Small intestine (tissue), 7 donors: ENCODE measurements around the gene CNTN5. TPM values are rescaled to one million over a fixed set of nuclear protein-coding genes. Genes with fewer than 3 reads are reported as not detected.

Experiments used
- DNase-seq, 2 donors: peaks; one replicate each; pipeline versions ENCODE4 v3.0.0 to v3.0.0-alpha.2; 2013
- FAIRE-seq: peaks from 2 replicates; lab custom pipeline; 2012; peaks lifted over from hg19 to GRCh38; lab: Jason Lieb, UNC
- H3K27ac ChIP-seq, 3 donors: one replicate each; pipeline ENCODE4 v1.5.1; 2013; ENCODE audit warnings: low read length in 2 of 3, mild to moderate bottlenecking in 2 of 3, control low read depth in 1 of 3, inconsistent platforms in 1 of 3, low read depth in 1 of 3, moderate library complexity in 1 of 3
- H3K27me3 ChIP-seq, 3 donors: one replicate each; pipeline ENCODE4 v1.6.1; 2013; ENCODE audit warnings: low read length in 3 of 3, inconsistent platforms in 1 of 3; ENCODE audit not compliant: control insufficient read depth in 3 of 3, insufficient read depth in 3 of 3
- H3K36me3 ChIP-seq, 3 donors: one replicate each; pipeline ENCODE4 v1.6.1; 2013; ENCODE audit warnings: low read length in 3 of 3, inconsistent platforms in 1 of 3, low read depth in 1 of 3, mild to moderate bottlenecking in 1 of 3, moderate library complexity in 1 of 3; ENCODE audit not compliant: control insufficient read depth in 3 of 3, insufficient read depth in 2 of 3
- H3K4me1 ChIP-seq, 3 donors: one replicate each; pipeline ENCODE4 v1.6.1; 2013; ENCODE audit warnings: low read length in 2 of 3, inconsistent platforms in 1 of 3, low read depth in 1 of 3, mild to moderate bottlenecking in 1 of 3, moderate library complexity in 1 of 3; ENCODE audit not compliant: control insufficient read depth in 3 of 3, insufficient read depth in 2 of 3
- H3K4me3 ChIP-seq, 3 donors: one replicate each; pipeline ENCODE4 v1.5.1; 2013; ENCODE audit warnings: low read length in 3 of 3, control low read depth in 1 of 3, inconsistent platforms in 1 of 3, low read depth in 1 of 3, mild to moderate bottlenecking in 1 of 3, moderate library complexity in 1 of 3
- H3K9me3 ChIP-seq, 2 donors: one replicate each; pipeline ENCODE4 v1.6.1; 2013; ENCODE audit warnings: low read depth in 1 of 2, low read length in 1 of 2; ENCODE audit not compliant: control insufficient read depth in 2 of 2, insufficient read depth in 1 of 2
- WGBS, 3 donors: extraction: QIAGEN DNeasy Blood & Tissue Kit; methylation state at CpG; one replicate each; pipeline ENCODE4 v1.1.7; 2013; 5-methylcytosine and 5-hydroxymethylcytosine counted together
- polyA plus RNA-seq, 4 donors: library from polyadenylated mRNA; stranded (reverse) in 3 of 4; unstranded in 1 of 4; fragments of 200-250 nt in 3 of 4; fragments of 120-200 nt in 1 of 4; gene quantifications; one replicate each; pipeline versions ENCODE4 v1.2.1 to v1.2.3, GENCODE V29; 2013
- donor health status: healthy with polysubstance abuse.
- donor health status: control.
- donor health status: control.
- donor health status: Bipolar disorder and iron deficiency.
- donor health status: healthy.

CNTN5 gene
- polyA plus RNA-seq, 4 donors, result 0.04 to 0.09 TPM; not detected in 2

- H3K4me1 ChIP-seq, result no peaks in the 10 kb centered on the region
- DNase-seq, result no peak
- H3K27ac ChIP-seq, result no peak overlapping the region
- WGBS, 3 donors, result 50 to 77% (median 52%) methylated on average over 3 of the region's 3 CpGs
- H3K4me3 ChIP-seq, result no peak overlapping the region
- no peaks in the 10 kb centered on the region for H3K9me3 ChIP-seq
- H3K36me3 ChIP-seq, result no peaks in the 10 kb centered on the region
- no peaks in the 10 kb centered on the region for H3K27me3 ChIP-seq
- FAIRE-seq, result no peak
Observed at GRCh38 chr11:99960536-99960935, 939.8 kb downstream of the CNTN5 start.

GRCh38 chr11:99968336-99968735 is 947.6 kb downstream of the CNTN5 start:
- FAIRE-seq (no peak), DNase-seq (no peak)
- Histone ChIP-seq H3K36me3 (no peaks in the 10 kb centered on the region), H3K27ac (no peak overlapping the region), H3K9me3 (no peaks in the 10 kb centered on the region), H3K4me1 (no peaks in the 10 kb centered on the region), H3K4me3 (no peak overlapping the region), H3K27me3 (no peaks in the 10 kb centered on the region)
- WGBS, 3 donors, result 72 to 91% (median 77%) methylated on average over 1 of the region's 1 CpG

DNA sequence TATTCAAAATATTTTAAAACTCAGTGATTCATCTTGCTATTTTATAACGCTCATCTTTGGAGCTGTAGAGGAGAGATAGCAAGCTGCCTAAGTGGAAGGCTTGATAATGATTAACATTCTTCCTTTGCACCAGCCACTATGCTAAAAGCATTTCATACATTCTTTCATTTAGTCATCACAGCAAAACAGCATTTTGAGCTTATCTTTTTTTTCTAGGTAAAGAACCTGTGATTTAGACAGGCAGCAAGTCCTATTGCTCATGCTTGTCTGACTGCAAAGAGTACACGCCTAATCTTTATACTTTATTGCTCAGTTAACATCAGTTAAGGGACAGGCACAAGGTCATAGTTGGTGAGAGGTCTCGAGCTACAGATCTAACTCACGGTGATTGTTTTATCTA is 953.2 kb downstream of the CNTN5 start:
- 10 to 50% (median 29%) methylated on average over 4 of the region's 4 CpGs for WGBS, 3 donors
- DNase-seq, result peak in 1 of 2 donors; percentile 28
- FAIRE-seq, result no peak
- Histone ChIP-seq H3K27me3 (no peaks in the 10 kb centered on the region), H3K36me3 (no peaks in the 10 kb centered on the region), H3K4me1 (no peaks in the 10 kb centered on the region), H3K9me3 (peaks cover 0 to 7% of the 10 kb centered on the region in 2 donors), H3K4me3 (no peak overlapping the region), H3K27ac (no peak overlapping the region)

GRCh38 chr11:99979042-99979441 is 958.3 kb downstream of the CNTN5 start:
- no peaks in the 10 kb centered on the region for H3K4me1 ChIP-seq
- no peaks in the 10 kb centered on the region for H3K27me3 ChIP-seq
- H3K9me3 ChIP-seq, result peaks cover 0 to 7% of the 10 kb centered on the region in 2 donors
- no peak overlapping the region for H3K27ac ChIP-seq
- DNase-seq (no peak), FAIRE-seq (no peak)
- no peaks in the 10 kb centered on the region for H3K36me3 ChIP-seq
- whole genome bisulfite sequencing, 3 donors, result 43 to 65% (median 48%) methylated on average over 2 of the region's 2 CpGs
- H3K4me3 ChIP-seq, result no peak overlapping the region

DNA sequence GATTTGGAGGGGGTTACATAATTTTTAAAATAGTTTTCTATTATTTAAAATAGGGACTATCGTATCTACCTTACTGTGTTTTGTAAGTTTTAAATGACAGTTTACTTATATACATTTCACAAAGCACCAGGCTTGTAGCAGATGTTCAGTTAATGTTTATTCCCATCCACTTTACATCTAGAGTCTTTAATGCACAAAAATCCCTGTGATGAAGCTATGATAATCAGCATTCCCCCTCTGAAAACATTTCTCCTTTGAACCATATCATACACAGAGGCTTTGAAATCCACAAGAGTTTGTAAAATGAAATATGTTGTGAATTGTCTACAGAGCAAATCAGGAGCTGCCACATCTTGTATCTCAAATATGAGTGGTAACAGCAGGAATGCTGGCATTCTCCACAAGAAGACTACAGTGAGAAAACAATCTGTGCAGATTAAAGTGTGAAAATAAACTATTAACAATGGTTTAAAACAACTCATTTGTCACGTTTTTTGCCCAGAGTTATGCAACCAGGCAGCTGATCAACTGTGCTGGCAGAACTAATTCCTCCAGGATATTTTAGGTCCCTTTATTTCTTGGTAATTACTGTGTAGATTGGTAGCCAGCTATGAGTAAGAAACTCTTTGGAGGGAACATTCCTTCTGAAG is 967.2 kb downstream of the CNTN5 start:
- H3K27me3 ChIP-seq, result no peaks in the 10 kb centered on the region
- H3K4me3 ChIP-seq, result no peak overlapping the region
- DNase-seq, result no peak
- no peak for FAIRE-seq
- H3K36me3 ChIP-seq, result no peaks in the 10 kb centered on the region
- WGBS, 3 donors, result 36 to 46% (median 42%) methylated on average over 2 of the region's 2 CpGs
- H3K9me3 ChIP-seq, result no peaks in the 10 kb centered on the region
- no peak overlapping the region for H3K27ac ChIP-seq
- H3K4me1 ChIP-seq, result no peaks in the 10 kb centered on the region

- no peak for FAIRE-seq
Observed at GRCh38 chr11:99988471-99988837, 967.7 kb downstream of the CNTN5 start.

GRCh38 chr11:100003985-100004384 is 983.2 kb downstream of the CNTN5 start:
- DNase-seq, result no peak
- H3K27me3 ChIP-seq, result no peaks in the 10 kb centered on the region
- no peaks in the 10 kb centered on the region for H3K36me3 ChIP-seq
- no peak for FAIRE-seq
- peak overlapping the region in 1 of 3 donors; percentile 3 for H3K27ac ChIP-seq
- no peak overlapping the region for H3K4me3 ChIP-seq
- H3K9me3 ChIP-seq, result peaks cover 0 to 10% of the 10 kb centered on the region in 2 donors
- WGBS, 3 donors, result 74 to 91% (median 82%) methylated on average over 3 of the region's 3 CpGs
- peaks cover 0 to 7% (median 0%) of the 10 kb centered on the region in 3 donors for H3K4me1 ChIP-seq

More at GRCh38 chr11:99988471-99988837, 967.7 kb downstream of the CNTN5 start:
- no peaks in the 10 kb centered on the region for H3K27me3 ChIP-seq
- H3K9me3 ChIP-seq, result no peaks in the 10 kb centered on the region
- H3K36me3 ChIP-seq, result no peaks in the 10 kb centered on the region
- no peak overlapping the region for H3K4me3 ChIP-seq
- no peak overlapping the region for H3K27ac ChIP-seq
- H3K4me1 ChIP-seq, result no peaks in the 10 kb centered on the region
- DNase-seq, result no peak
- 56 to 85% (median 73%) methylated on average over 2 of the region's 2 CpGs for WGBS, 3 donors

DNA sequence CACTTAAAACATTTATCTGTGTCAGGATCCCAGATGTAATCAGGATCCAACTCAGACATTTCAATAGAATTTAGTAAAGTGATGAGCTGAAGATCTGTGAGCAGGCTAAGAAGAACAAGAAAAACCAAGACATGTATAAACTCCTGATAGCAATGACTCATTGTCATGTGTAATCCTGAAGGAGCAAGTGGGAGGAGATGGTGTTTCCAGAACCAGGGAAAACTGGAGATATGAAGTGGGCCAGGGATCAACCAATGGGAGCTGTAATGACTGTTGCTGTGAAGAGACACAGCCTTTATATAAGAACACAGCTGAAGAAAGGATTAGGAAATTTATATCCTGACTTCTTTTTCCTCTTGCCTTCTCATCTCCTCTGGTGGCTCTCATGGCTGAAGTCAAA is 983.8 kb downstream of the CNTN5 start:
- FAIRE-seq (no peak), DNase-seq (peak; percentile 7 to 52)
- Histone ChIP-seq H3K9me3 (peaks cover 0 to 10% of the 10 kb centered on the region in 2 donors), H3K36me3 (no peaks in the 10 kb centered on the region), H3K4me3 (no peak overlapping the region), H3K27ac (peak overlapping the region in 1 of 3 donors; percentile 3), H3K27me3 (no peaks in the 10 kb centered on the region), H3K4me1 (peaks cover 0 to 7% (median 0%) of the 10 kb centered on the region in 3 donors)

DNA sequence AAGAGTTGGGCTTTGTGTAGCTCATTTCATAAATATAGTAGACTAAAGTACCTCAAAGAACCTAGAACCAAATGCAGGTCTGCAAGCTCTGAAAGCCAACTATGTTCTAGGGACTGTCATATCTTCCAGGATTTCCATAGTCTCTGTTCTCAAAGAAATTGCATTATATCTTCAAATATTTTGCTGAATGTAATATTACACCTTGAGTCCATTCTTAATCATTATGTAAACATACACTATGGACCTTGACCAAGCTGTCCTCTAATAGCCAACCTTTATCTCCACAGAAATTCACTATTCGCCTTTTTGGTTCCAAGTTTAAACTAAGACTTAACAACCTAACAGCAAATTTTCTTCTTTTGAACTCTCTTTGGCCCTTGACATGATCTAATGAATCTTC is 987.7 kb downstream of the CNTN5 start:
- Histone ChIP-seq H3K4me1 (peaks cover 0 to 11% (median 3%) of the 10 kb centered on the region in 3 donors), H3K27ac (no peak overlapping the region), H3K27me3 (no peaks in the 10 kb centered on the region), H3K9me3 (no peaks in the 10 kb centered on the region), H3K4me3 (no peak overlapping the region), H3K36me3 (no peaks in the 10 kb centered on the region)
- WGBS, 3 donors, result 9 to 64% (median 14%) methylated on average over 1 of the region's 1 CpG
- FAIRE-seq (no peak), DNase-seq (peak; percentile 74 to 76)
